CD4-positive, CD25-positive, alpha-beta regulatory T cell (primary cell): ENCODE results near the gene MACROD2. TPM values are rescaled to one million over a fixed set of nuclear protein-coding genes. Genes with fewer than 3 reads are reported as not detected.

ENCODE experiments used
- ATAC-seq, 2 donors: fragments of 150-1000 bp; cut with Tn5 transposase; one replicate each; pipeline ENCODE4 v1.10.0; 2021; ENCODE audit warnings: low read depth in 2 of 2, moderate number of reproducible peaks in 2 of 2, moderate library complexity in 1 of 2
- DNase-seq, 3 donors: peaks; one replicate each; pipeline versions ENCODE4 v3.0.0 to v3.0.0-alpha.2; 2012 to 2022; ENCODE audit warnings: mixed read lengths in 1 of 3
- H3K27ac ChIP-seq: one replicate; pipeline ENCODE4 v1.7.0; 2013; ENCODE audit warnings: mild to moderate bottlenecking, low read length; ENCODE audit not compliant: insufficient read depth, poor library complexity, severe bottlenecking
- H3K27me3 ChIP-seq: one replicate; pipeline ENCODE4 v1.7.0; 2013; ENCODE audit warnings: low read length; ENCODE audit not compliant: control insufficient read depth, insufficient read depth
- H3K36me3 ChIP-seq: one replicate; pipeline ENCODE4 v1.7.0; 2013; ENCODE audit warnings: mild to moderate bottlenecking, low read length, moderate library complexity; ENCODE audit not compliant: control insufficient read depth, insufficient read depth
- H3K4me1 ChIP-seq: 2 replicates; pipeline ENCODE4 v1.7.0; 2013; ENCODE audit warnings: mild to moderate bottlenecking, low read length; ENCODE audit not compliant: insufficient read depth, control insufficient read depth, poor library complexity, severe bottlenecking
- H3K4me3 ChIP-seq: one replicate; pipeline ENCODE4 v1.7.0; 2013; ENCODE audit warnings: low read depth, mild to moderate bottlenecking, low read length, moderate library complexity
- H3K9me3 ChIP-seq, 2 experiments: 1 replicate in 1 of 2; 2 replicates in 1 of 2; pipeline ENCODE4 v1.7.0; 2013; ENCODE audit warnings: low read length in 2 of 2, mild to moderate bottlenecking in 1 of 2, moderate library complexity in 1 of 2; ENCODE audit not compliant: control insufficient read depth in 2 of 2
- H3K27ac Mint-ChIP-seq, 3 donors: one replicate each; pipeline ENCODE4 v1.8.0; 2020 to 2022; ENCODE audit warnings: mild to moderate bottlenecking in 3 of 3, mixed read lengths in 3 of 3, moderate library complexity in 2 of 3
- H3K27me3 Mint-ChIP-seq: one replicate; pipeline ENCODE4 v1.8.0; 2022; ENCODE audit warnings: mild to moderate bottlenecking, mixed read lengths
- H3K36me3 Mint-ChIP-seq: one replicate; pipeline ENCODE4 v1.8.0; 2020; ENCODE audit warnings: mixed read lengths
- H3K4me1 Mint-ChIP-seq, 4 donors: one replicate each; pipeline ENCODE4 v1.8.0; 2020 to 2022; ENCODE audit warnings: mixed read lengths in 4 of 4, mild to moderate bottlenecking in 1 of 4
- H3K4me3 Mint-ChIP-seq, 4 donors: one replicate each; pipeline ENCODE4 v1.8.0; 2020 to 2022; ENCODE audit warnings: mild to moderate bottlenecking in 4 of 4, mixed read lengths in 4 of 4, moderate library complexity in 3 of 4
- H3K9me3 Mint-ChIP-seq, 7 donors: one replicate each; pipeline ENCODE4 v1.8.0; 2020 to 2022; ENCODE audit warnings: mixed read lengths in 7 of 7, mild to moderate bottlenecking in 3 of 7, moderate library complexity in 2 of 7
- polyA plus RNA-seq, 4 donors: library from polyadenylated mRNA; unstranded; fragments of 300-500 nt; fragmentation: Illumina TruSeq; gene quantifications; one replicate each; pipeline ENCODE4 v1.2.3, GENCODE V29; 2021
- total RNA-seq: library from RNA; stranded (reverse); gene quantifications from one replicate; pipeline ENCODE4 v1.2.3, GENCODE V29; 2022

Gene MACROD2
- total and polyA plus RNA-seq, 5 donors from 2014 or later = 1.4 TPM; not detected in 4

GRCh38 chr20:15565786-15566185, 1570.5 kb downstream of the MACROD2 start:
- peaks cover 0 to 5% of the 10 kb centered on the region in 2 experiments for H3K9me3 ChIP-seq
- Mint-ChIP-seq H3K36me3 (no peaks in the 10 kb centered on the region), H3K4me1 (no peaks in the 10 kb centered on the region), H3K27ac (no peak overlapping the region), H3K9me3 (peaks cover 0 to 12% (median 8%) of the 10 kb centered on the region in 7 donors), H3K27me3 (no peaks in the 10 kb centered on the region), H3K4me3 (no peak overlapping the region)
- H3K27ac ChIP-seq = no peak overlapping the region
- H3K27me3 ChIP-seq = no peaks in the 10 kb centered on the region
- no peaks in the 10 kb centered on the region for H3K4me1 ChIP-seq
- ATAC-seq (no peak), DNase-seq (no peak)
- no peak overlapping the region for H3K4me3 ChIP-seq
- H3K36me3 ChIP-seq = no peaks in the 10 kb centered on the region

DNA sequence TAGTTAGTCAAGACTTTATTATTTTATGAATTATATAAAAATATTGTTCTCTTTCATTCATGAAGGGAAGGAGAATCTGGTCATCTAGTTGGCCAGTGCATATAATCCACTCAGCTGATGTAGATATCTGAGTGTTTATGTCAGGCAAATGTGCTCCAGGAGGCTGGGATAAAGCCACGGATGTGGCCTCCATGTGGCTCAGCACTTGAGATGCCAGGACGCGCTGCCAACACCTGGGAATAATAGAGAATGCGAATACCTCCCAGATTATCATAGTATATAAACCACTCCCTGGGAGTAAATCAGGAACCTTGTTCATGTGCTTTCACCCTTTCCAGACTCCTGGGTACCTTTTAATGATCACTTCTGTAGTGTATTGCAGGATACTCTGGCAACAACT, 1571.9 kb downstream of the MACROD2 start:
- no peak for ATAC-seq
- no peaks in the 10 kb centered on the region for H3K4me1 Mint-ChIP-seq

DNA sequence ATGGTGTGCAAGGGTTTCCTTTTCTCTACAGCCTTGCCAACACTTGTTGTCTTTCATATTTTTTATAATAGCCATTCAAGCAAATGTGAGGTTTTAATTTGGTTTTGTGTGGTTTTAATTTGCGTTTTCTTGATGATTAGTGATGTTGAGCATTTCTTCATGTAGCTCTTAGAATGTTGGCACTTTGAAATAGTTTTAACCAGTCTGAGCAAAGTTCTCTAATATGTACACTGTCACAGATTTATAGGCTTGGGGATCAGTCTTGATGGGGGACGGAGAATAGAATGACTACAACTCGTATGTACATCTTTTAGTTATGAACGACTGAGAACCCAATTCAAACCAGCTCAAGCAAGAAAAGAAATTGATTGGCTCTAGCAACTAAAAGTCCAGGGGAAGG, 1574.8 kb downstream of the MACROD2 start:
- DNase-seq = no peak
- H3K27ac ChIP-seq = no peak overlapping the region
- no peaks in the 10 kb centered on the region for H3K27me3 ChIP-seq
- H3K36me3 Mint-ChIP-seq = no peaks in the 10 kb centered on the region
- no peak for ATAC-seq
- H3K27me3 Mint-ChIP-seq = no peaks in the 10 kb centered on the region
- H3K9me3 ChIP-seq = peaks cover 0 to 5% of the 10 kb centered on the region in 2 experiments
- no peaks in the 10 kb centered on the region for H3K4me1 ChIP-seq
- no peak overlapping the region for H3K4me3 ChIP-seq
- H3K9me3 Mint-ChIP-seq = peaks cover 0 to 12% (median 5%) of the 10 kb centered on the region in 7 donors
- H3K36me3 ChIP-seq = no peaks in the 10 kb centered on the region
- H3K4me3 Mint-ChIP-seq = no peak overlapping the region
- no peaks in the 10 kb centered on the region for H3K4me1 Mint-ChIP-seq
- no peak overlapping the region for H3K27ac Mint-ChIP-seq

More for the DNA sequence above, 1571.9 kb downstream of the MACROD2 start:
- H3K27me3 Mint-ChIP-seq = no peaks in the 10 kb centered on the region
- H3K9me3 Mint-ChIP-seq = peaks cover 0 to 12% (median 8%) of the 10 kb centered on the region in 7 donors
- H3K27ac ChIP-seq = no peak overlapping the region
- no peaks in the 10 kb centered on the region for H3K4me1 ChIP-seq
- H3K27me3 ChIP-seq = no peaks in the 10 kb centered on the region
- no peak overlapping the region for H3K27ac Mint-ChIP-seq
- no peak overlapping the region for H3K4me3 Mint-ChIP-seq
- H3K9me3 ChIP-seq = peaks cover 0 to 5% of the 10 kb centered on the region in 2 experiments
- H3K4me3 ChIP-seq = no peak overlapping the region
- DNase-seq = no peak
- H3K36me3 ChIP-seq = no peaks in the 10 kb centered on the region
- H3K36me3 Mint-ChIP-seq = no peaks in the 10 kb centered on the region

DNA sequence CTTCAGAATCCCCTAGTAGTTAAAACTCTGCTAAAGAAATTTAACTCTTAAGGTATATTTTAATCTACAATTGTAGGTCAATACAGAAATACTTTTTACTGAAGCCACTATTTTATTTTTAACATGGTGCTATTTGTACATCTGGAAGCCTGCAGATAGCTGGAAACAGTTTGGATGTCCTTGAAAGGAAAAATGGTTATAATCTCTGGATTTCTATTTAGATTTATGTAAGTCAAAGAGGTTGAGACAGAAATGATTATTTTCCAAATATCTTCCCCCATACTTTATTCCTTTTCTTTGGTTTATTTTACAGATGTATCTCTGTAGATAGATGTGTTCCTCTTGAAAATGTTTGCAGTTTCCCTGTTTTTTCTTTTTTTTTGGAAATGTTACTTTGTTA, 1575.7 kb downstream of the MACROD2 start:
- no peak overlapping the region for H3K4me3 ChIP-seq
- no peaks in the 10 kb centered on the region for H3K4me1 ChIP-seq
- H3K4me1 Mint-ChIP-seq = no peaks in the 10 kb centered on the region
- H3K27me3 Mint-ChIP-seq = no peaks in the 10 kb centered on the region
- H3K36me3 ChIP-seq = no peaks in the 10 kb centered on the region
- H3K4me3 Mint-ChIP-seq = no peak overlapping the region
- peaks cover 0 to 5% of the 10 kb centered on the region in 2 experiments for H3K9me3 ChIP-seq
- DNase-seq (no peak), ATAC-seq (no peak)
- H3K9me3 Mint-ChIP-seq = peaks cover 0 to 12% (median 5%) of the 10 kb centered on the region in 7 donors
- H3K27me3 ChIP-seq = no peaks in the 10 kb centered on the region
- H3K27ac Mint-ChIP-seq = no peak overlapping the region
- H3K27ac ChIP-seq = no peak overlapping the region
- H3K36me3 Mint-ChIP-seq = no peaks in the 10 kb centered on the region

DNA sequence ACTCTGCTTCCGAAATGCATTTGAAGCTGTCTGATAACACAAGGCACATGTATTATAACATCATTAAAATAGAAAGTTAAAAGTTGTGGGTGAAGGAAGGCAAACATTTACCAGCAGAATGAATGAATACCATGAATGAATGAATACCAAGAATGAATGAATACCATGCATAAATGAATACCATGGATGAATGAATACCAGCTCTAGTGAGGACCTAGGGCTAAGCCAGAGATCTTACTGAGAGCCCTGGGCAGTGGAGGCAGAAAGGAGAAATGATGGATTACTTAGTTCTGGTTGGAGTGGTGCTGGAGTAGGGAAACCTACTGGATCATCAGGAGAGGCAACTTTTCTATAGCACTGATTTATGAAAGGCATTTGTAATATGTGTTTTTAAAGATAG, 1579.9 kb downstream of the MACROD2 start:
- Mint-ChIP-seq H3K9me3 (peaks cover 0 to 18% (median 2%) of the 10 kb centered on the region in 7 donors), H3K36me3 (no peaks in the 10 kb centered on the region), H3K4me3 (no peak overlapping the region), H3K27me3 (no peaks in the 10 kb centered on the region), H3K27ac (no peak overlapping the region), H3K4me1 (no peaks in the 10 kb centered on the region)
- DNase-seq = no peak
- Histone ChIP-seq H3K4me3 (no peak overlapping the region), H3K4me1 (no peaks in the 10 kb centered on the region), H3K36me3 (no peaks in the 10 kb centered on the region), H3K27me3 (no peaks in the 10 kb centered on the region), H3K27ac (no peak overlapping the region), H3K9me3 (no peaks in the 10 kb centered on the region)
- no peak for ATAC-seq

DNA sequence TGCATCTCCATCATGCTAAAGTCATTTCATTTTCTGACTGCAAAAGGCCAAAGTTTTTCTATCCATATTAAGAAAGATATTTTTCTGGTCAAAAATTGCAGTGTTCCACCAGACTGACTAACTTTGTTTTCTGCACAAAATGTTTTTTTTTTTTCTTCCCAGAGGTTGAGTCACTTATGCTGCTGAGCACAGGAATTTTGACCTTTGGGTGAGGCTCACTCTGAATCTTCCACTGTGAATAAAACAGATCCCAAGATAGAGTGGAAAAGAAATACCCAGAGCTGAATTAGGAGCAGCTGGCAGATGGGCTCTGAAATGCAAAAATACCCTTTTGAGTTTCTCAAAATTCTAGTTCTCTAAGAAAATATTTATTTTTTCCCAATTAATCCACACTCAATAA, 1581.1 kb downstream of the MACROD2 start:
- Histone ChIP-seq H3K4me1 (no peaks in the 10 kb centered on the region), H3K27ac (no peak overlapping the region), H3K27me3 (no peaks in the 10 kb centered on the region), H3K36me3 (no peaks in the 10 kb centered on the region), H3K9me3 (no peaks in the 10 kb centered on the region), H3K4me3 (no peak overlapping the region)
- Mint-ChIP-seq H3K4me3 (no peak overlapping the region), H3K9me3 (peaks cover under 1 to 21% (median 6%) of the 10 kb centered on the region in 7 donors), H3K36me3 (no peaks in the 10 kb centered on the region), H3K4me1 (no peaks in the 10 kb centered on the region), H3K27ac (no peak overlapping the region), H3K27me3 (no peaks in the 10 kb centered on the region)
- no peak for ATAC-seq
- DNase-seq = no peak

GRCh38 chr20:15578113-15578512, 1582.8 kb downstream of the MACROD2 start:
- no peak overlapping the region for H3K4me3 ChIP-seq
- H3K36me3 ChIP-seq = no peaks in the 10 kb centered on the region
- ATAC-seq (no peak), DNase-seq (no peak)
- peaks cover 5 to 33% (median 7%) of the 10 kb centered on the region in 7 donors for H3K9me3 Mint-ChIP-seq
- H3K4me3 Mint-ChIP-seq = no peak overlapping the region
- no peaks in the 10 kb centered on the region for H3K27me3 Mint-ChIP-seq
- no peaks in the 10 kb centered on the region for H3K4me1 Mint-ChIP-seq
- H3K4me1 ChIP-seq = no peaks in the 10 kb centered on the region
- no peaks in the 10 kb centered on the region for H3K27me3 ChIP-seq
- no peak overlapping the region for H3K27ac ChIP-seq
- H3K36me3 Mint-ChIP-seq = no peaks in the 10 kb centered on the region
- H3K9me3 ChIP-seq = no peaks in the 10 kb centered on the region
- no peak overlapping the region for H3K27ac Mint-ChIP-seq

- peaks cover 4 to 33% (median 7%) of the 10 kb centered on the region in 7 donors for H3K9me3 Mint-ChIP-seq
- no peaks in the 10 kb centered on the region for H3K4me1 Mint-ChIP-seq
- H3K4me3 Mint-ChIP-seq = no peak overlapping the region
- no peak overlapping the region for H3K27ac ChIP-seq
- DNase-seq (no peak), ATAC-seq (no peak)
- no peaks in the 10 kb centered on the region for H3K36me3 Mint-ChIP-seq
- no peaks in the 10 kb centered on the region for H3K27me3 ChIP-seq
- no peak overlapping the region for H3K4me3 ChIP-seq
- no peaks in the 10 kb centered on the region for H3K4me1 ChIP-seq
- no peaks in the 10 kb centered on the region for H3K27me3 Mint-ChIP-seq
- no peaks in the 10 kb centered on the region for H3K36me3 ChIP-seq
- H3K27ac Mint-ChIP-seq = no peak overlapping the region
- no peaks in the 10 kb centered on the region for H3K9me3 ChIP-seq
These were observed 1584.4 kb downstream of the MACROD2 start for GRCh38 chr20:15579688-15580087.
